NCI-H2029 (cell line): ENCODE data around the gene C19orf25.

Source experiments
- DNase-seq: peaks from one replicate; lab custom pipeline; 2025; lab: John Stamatoyannopoulos, UW

Gene C19orf25

GRCh38 chr19:1432507-1432887, 46.5 kb downstream of the C19orf25 start:
- no peak for DNase-seq

- no peak for DNase-seq
Measured at GRCh38 chr19:1431759-1432506, 47.1 kb downstream of the C19orf25 start.

GRCh38 chr19:1430246-1430645, 48.8 kb downstream of the C19orf25 start:
- no peak for DNase-seq

GRCh38 chr19:1429750-1430149, 49.3 kb downstream of the C19orf25 start:
- no peak for DNase-seq

DNA sequence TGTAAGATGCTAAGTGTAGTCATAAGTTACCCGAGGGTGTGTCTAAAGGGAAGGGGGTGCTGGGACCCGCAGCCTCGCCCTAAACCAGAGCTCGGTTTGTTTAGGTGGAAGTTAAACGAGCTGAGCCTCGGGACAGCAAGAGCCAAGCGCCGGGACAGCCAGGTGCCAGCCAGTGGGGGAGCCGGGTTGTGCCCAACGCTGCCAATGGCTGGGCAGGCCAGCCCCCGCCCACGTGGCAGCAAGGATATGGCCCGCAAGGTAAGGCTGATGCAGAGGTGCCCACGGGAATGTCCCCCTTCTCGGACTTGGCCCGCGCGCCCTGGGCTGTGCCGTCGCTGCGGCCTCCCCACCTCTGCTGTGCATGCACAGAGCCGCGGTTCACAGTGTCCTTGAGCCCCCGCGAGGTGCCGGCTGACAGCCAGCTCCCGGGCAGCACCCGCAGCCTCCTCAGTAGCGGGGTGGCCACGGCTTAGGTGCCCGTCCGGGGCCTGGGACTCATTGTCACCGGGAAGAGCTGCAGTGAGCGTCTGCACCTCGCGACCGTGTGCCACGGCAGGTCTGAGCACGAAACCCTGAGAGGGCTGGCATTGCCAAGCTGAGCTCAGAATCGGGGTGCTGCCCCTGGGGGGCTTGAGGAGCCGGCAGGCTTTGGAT, 50.1 kb downstream of the C19orf25 start:
- DNase-seq = no peak

DNA sequence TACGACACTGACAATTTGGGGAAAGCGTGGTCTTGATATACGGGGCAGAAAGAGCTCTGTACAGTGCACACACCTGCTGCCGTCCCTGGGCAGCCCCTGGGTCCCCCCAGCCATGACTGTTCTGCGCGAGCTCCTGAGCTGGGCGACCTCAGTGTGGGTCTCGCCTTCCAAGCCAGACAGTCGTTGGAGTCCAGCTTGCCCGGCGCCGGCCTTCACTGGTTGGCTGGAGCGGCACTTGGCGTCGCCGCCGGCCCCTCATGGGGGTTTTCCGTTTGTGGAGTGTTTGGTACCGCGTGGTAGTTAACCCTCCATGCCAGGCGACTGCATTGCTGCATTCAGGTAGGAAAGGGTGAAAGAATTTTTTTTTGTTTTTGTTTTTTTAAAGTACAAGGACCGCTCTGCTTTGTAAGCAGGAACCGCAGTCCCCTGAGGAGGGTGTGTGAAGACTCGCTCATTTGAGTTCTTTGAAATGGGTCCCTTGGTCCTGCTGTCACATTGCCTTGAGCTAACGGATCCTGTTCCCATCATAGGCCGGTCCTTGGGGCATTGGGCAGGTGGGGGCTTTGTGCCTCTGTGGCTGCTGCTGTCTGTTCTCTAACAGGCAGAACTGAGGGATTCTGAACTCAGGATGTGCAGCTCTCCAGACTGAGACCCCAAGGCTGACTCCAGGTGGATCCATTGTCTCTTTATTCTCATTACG, 51.6 kb downstream of the C19orf25 start:
- no peak for DNase-seq

DNA sequence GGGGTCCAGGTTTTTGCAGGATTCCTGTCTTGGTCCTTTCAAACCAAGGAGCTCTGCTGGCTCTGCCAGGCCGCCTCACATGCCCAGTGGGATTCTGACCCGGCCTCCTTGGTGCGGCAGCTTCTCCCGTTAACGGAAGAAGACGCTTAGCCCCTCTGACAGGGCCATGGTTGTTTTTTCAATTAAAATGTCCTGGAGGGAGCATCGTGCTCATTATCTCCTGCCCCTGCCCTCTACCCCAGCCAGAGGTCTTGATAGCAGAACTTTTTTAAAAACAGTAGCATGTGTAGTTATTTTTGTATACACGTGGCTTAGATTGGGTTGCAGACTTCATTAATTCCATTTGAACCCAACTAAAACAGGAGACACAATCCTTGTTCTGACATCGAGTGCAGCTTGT, 52.3 kb downstream of the C19orf25 start:
- DNase-seq = no peak

GRCh38 chr19:1425902-1426301, 53.1 kb downstream of the C19orf25 start:
- no peak for DNase-seq

DNA sequence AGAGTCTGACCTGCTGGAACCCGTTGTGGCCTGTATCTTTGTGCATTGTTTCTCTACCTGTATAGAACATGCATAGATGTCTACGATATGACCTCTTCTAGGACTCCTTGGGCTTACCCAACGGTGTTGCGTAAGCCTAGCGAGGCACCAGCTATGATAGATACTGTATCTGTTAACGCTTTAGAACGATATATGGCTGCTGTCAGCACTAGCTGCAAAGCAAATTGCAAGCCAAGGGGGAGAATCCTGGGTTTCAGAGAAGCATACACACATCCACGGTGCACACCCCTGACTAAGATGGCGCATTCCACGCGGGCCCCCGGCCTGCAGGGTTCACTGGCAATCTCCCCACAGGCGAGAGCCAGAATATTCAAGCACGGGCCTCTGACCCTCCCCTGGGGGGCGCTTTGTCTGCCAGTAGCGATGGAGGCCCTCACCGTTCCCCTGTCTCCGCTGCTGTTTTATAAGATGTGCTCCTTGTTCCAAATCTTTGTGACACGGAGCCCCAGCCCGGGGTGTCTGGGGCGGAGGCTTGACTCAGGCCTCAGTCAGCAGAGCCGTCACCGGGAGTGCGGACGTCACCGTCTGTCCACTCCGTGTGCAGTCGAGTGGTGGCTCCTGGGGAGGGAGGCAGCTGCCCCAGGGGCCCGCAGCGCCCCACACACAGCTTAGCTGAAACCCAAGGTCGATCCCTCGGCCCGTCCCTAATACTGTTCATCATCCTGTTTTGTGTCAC, 53.7 kb downstream of the C19orf25 start:
- no peak for DNase-seq

GRCh38 chr19:1424192-1424955, 54.6 kb downstream of the C19orf25 start:
- DNase-seq = no peak

GRCh38 chr19:1423436-1424191, 55.4 kb downstream of the C19orf25 start:
- DNase-seq = no peak
